ENCODE results near the gene RNF168. TPM values are rescaled to one million over a fixed set of nuclear protein-coding genes. Genes with fewer than 3 reads are reported as not detected.

Gene RNF168
- total and polyA plus RNA-seq, 2 of the 4 experiments (the other 2 are of a cell fraction), result 2.5 to 15.2 TPM

DNA sequence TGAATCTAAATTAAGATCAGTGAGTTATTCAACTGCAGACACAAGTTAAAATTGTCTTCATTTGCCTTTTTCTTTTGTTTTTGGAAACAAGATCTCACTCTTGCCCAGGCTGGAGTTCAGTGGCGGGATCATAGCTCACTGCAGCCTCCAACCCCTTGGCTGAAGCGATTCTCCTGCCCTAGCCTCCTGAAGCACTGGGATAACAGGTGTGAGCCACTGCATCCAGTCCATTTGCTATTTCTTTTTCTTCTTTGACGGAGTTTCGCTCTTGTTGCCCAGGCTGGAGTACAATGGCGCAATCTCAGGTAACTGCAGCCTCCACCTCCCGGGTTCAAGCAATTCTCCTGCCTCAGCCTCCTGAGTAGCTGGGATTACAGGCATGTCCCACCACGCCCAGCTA is 10.3 kb downstream of the RNF168 start:
- peaks cover 4% of the 10 kb centered on the region; the same call in 1 of the 2 replicates for H3K36me3 ChIP-seq (ENCODE audit: control insufficient read depth, insufficient read depth, low read length)
- intact Hi-C loops (cut with micrococcal nuclease), result loop anchor here (5.0 kb wide), 1 partner anchor 36 kb away; no protein-coding TSS in a partner anchor
- H3K4me1 ChIP-seq (ENCODE audit: control insufficient read depth, insufficient read depth, low read length), result no peaks in the 10 kb centered on the region
- TF ChIP-seq FOS (IDR thresholded peaks at IDR 0.05; ENCODE audit: low read depth, low read length), result no peak
- TF ChIP-seq RFX5 (IDR thresholded peaks at IDR 0.05; ENCODE audit: low read depth, low read length), result no peak
- TF ChIP-seq MAZ (IDR thresholded peaks at IDR 0.05; ENCODE audit: borderline replicate concordance, low read depth, low read length), result no peak
- TF ChIP-seq RCOR1 (IDR thresholded peaks at IDR 0.05; ENCODE audit: insufficient replicate concordance, low read length), result no peak
- TF ChIP-seq POLR2A (IDR thresholded peaks at IDR 0.05; ENCODE audit: low read depth, low read length), result no peak
- TF ChIP-seq, protein P1, sequence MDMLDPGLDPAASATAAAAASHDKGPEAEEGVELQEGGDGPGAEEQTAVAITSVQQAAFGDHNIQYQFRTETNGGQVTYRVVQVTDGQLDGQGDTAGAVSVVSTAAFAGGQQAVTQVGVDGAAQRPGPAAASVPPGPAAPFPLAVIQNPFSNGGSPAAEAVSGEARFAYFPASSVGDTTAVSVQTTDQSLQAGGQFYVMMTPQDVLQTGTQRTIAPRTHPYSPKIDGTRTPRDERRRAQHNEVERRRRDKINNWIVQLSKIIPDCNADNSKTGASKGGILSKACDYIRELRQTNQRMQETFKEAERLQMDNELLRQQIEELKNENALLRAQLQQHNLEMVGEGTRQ (IDR thresholded peaks at IDR 0.05; ENCODE audit: low read depth, low read length), result no peak
- TF ChIP-seq NFE2L2 (IDR thresholded peaks at IDR 0.05; ENCODE audit: low read depth, low read length), result no peak
- TF ChIP-seq CHD1 (IDR thresholded peaks at IDR 0.05; ENCODE audit: low read depth, low read length), result no peak
- no peak for TF ChIP-seq MXI1 (IDR thresholded peaks at IDR 0.05; ENCODE audit: borderline replicate concordance, low read depth, low read length)
- no peak for TF ChIP-seq CEBPB (IDR thresholded peaks at IDR 0.05; ENCODE audit: low read depth, low read length)
- TF ChIP-seq SMC3 (IDR thresholded peaks at IDR 0.05; ENCODE audit: low read depth, low read length), result no peak
- no peak for TF ChIP-seq BHLHE40 (IDR thresholded peaks at IDR 0.05; ENCODE audit: low read depth, low read length)
- no peak for TF ChIP-seq MAFK (IDR thresholded peaks at IDR 0.05; ENCODE audit: low read depth, low read length)
- no peak for TF ChIP-seq RAD21 (IDR thresholded peaks at IDR 0.05; ENCODE audit: low read length)
- TF ChIP-seq, protein P2, sequence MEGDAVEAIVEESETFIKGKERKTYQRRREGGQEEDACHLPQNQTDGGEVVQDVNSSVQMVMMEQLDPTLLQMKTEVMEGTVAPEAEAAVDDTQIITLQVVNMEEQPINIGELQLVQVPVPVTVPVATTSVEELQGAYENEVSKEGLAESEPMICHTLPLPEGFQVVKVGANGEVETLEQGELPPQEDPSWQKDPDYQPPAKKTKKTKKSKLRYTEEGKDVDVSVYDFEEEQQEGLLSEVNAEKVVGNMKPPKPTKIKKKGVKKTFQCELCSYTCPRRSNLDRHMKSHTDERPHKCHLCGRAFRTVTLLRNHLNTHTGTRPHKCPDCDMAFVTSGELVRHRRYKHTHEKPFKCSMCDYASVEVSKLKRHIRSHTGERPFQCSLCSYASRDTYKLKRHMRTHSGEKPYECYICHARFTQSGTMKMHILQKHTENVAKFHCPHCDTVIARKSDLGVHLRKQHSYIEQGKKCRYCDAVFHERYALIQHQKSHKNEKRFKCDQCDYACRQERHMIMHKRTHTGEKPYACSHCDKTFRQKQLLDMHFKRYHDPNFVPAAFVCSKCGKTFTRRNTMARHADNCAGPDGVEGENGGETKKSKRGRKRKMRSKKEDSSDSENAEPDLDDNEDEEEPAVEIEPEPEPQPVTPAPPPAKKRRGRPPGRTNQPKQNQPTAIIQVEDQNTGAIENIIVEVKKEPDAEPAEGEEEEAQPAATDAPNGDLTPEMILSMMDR (conservative IDR thresholded peaks at IDR 0.05; ENCODE audit: low read depth, low read length), result no peak
- TF ChIP-seq, protein P3, sequence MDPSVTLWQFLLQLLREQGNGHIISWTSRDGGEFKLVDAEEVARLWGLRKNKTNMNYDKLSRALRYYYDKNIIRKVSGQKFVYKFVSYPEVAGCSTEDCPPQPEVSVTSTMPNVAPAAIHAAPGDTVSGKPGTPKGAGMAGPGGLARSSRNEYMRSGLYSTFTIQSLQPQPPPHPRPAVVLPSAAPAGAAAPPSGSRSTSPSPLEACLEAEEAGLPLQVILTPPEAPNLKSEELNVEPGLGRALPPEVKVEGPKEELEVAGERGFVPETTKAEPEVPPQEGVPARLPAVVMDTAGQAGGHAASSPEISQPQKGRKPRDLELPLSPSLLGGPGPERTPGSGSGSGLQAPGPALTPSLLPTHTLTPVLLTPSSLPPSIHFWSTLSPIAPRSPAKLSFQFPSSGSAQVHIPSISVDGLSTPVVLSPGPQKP (IDR thresholded peaks at IDR 0.05; ENCODE audit: borderline replicate concordance, low read depth, low read length), result no peak
- no peak overlapping the region for H4K91ac ChIP-seq (ENCODE audit: insufficient read depth, low read depth, low read length)
- H3K14ac ChIP-seq (replicated peaks; ENCODE audit: low read depth, low read length), result no peak overlapping the region
- H3K27ac ChIP-seq (ENCODE audit: insufficient read depth, low read length), result no peak overlapping the region
- no peak overlapping the region for H3K4ac ChIP-seq (ENCODE audit: low read depth, low read length)
- peaks cover 23 to 58% of the 10 kb centered on the region in 2 experiments for H3K79me1 ChIP-seq (ENCODE audit: low read depth in 1 of 2, low read length in 2 of 2)
- no peak overlapping the region for H4K8ac ChIP-seq (ENCODE audit: low read depth in 2 of 2, low read length in 2 of 2)
- ChIA-PET CTCF (interaction anchor here (0.7 kb wide), 1 partner anchor 202 kb away, joined by 3 read pairs; no protein-coding TSS in a partner anchor), POLR2A (ENCODE audit: unreplicated experiment) (no interaction called here)
- H4K5ac ChIP-seq (ENCODE audit: low read depth, low read length), result no peak overlapping the region
- H3K27me3 ChIP-seq (ENCODE audit: control insufficient read depth, insufficient read depth, low read length), result no peaks in the 10 kb centered on the region
- no peak overlapping the region for H3K18ac ChIP-seq (ENCODE audit: low read depth, low read length)
- H2BK20ac ChIP-seq (ENCODE audit: low read depth, low read length), result no peak overlapping the region
- no peak overlapping the region for H3K4me3 ChIP-seq (ENCODE audit: insufficient read depth, low read depth, low read length)
- 100% methylated on average over 1 of the region's 7 CpGs; no CpG with 5 or more reads in 1 of the 2 experiments for WGBS, 2 experiments (ENCODE audit: extremely low coverage in 2 of 2, insufficient read length in 1 of 2)
- H4K20me1 ChIP-seq (ENCODE audit: insufficient read depth, low read length), result peaks cover 40% of the 10 kb centered on the region
- no peak overlapping the region for H3K4me2 ChIP-seq (ENCODE audit: low read depth, low read length)
- H3K23ac ChIP-seq (ENCODE audit: low read depth, low read length), result no peak overlapping the region
- BruUV-seq (replicated peaks), result no TSS peak
- H2BK15ac ChIP-seq (ENCODE audit: low read depth, low read length), result no peak overlapping the region
- no peak overlapping the region for H2BK120ac ChIP-seq (ENCODE audit: low read depth, low read length)
- no peak overlapping the region for H3K9ac ChIP-seq (ENCODE audit: low read depth, low read length)
- H3K56ac ChIP-seq (ENCODE audit: extremely low read depth, insufficient read depth, low read length), result no peak overlapping the region
- DNase-seq, result no peak
- no peak overlapping the region for H2AK5ac ChIP-seq (ENCODE audit: low read depth, low read length)
- dilution Hi-C loops (cut with HindIII; ENCODE audit: low sequenced_read_pairs, unreplicated experiment), result no loop called here
- peaks cover 3% of the 10 kb centered on the region; the same call in 1 of the 2 replicates for H3K9me1 ChIP-seq (ENCODE audit: insufficient read depth, low read length)
- no peak overlapping the region for H2BK5ac ChIP-seq (ENCODE audit: low read depth, low read length, poor library complexity, severe bottlenecking)
- in situ Hi-C loops (cut with MboI; ENCODE audit: low sequenced_read_pairs), result no loop called here
- H2AK9ac ChIP-seq (replicated peaks; ENCODE audit: low read depth, low read length, poor library complexity), result no peak overlapping the region
- no peaks in the 10 kb centered on the region for H3K9me3 ChIP-seq (ENCODE audit: control insufficient read depth, insufficient read depth, low read length)
- ATAC-seq (ENCODE audit: low read depth), result no peak
- H2AFZ ChIP-seq (replicated peaks; ENCODE audit: low read length, poor library complexity), result no peak overlapping the region

All from IMR-90 (cell line).